Neural cell (in vitro differentiated cells): ENCODE results near the gene LMCD1. TPM values are rescaled to one million over a fixed set of nuclear protein-coding genes. Genes with fewer than 3 reads are reported as not detected.

ENCODE experiments used
- H2AFZ ChIP-seq: fragments of 200-600, 300-800 bp; sonication (generic), shearing (Covaris generic); 2 replicates; pipeline ENCODE4 v1.6.0; 2014; ENCODE audit warnings: low read depth, mild to moderate bottlenecking, antibody characterized with exemption, low read length, moderate library complexity
- H3F3A ChIP-seq: fragments of 200-600 bp; shearing (Covaris generic); 2 replicates; pipeline ENCODE4 v1.6.1; 2016; ENCODE audit warnings: mild to moderate bottlenecking, moderate library complexity, mixed read lengths, antibody characterized with exemption, low read length; ENCODE audit not compliant: insufficient read depth, poor library complexity, severe bottlenecking
- H3K27ac ChIP-seq: fragments of 200-600, 300-800 bp; sonication (generic), shearing (Covaris generic); 2 replicates; pipeline ENCODE4 v1.5.1; 2014; ENCODE audit warnings: mild to moderate bottlenecking, low read length, moderate library complexity
- H3K27me3 ChIP-seq: fragments of 300-800, 200-600 bp; sonication (generic), shearing (Covaris generic); 2 replicates; pipeline ENCODE4 v1.6.0; 2014; ENCODE audit warnings: mild to moderate bottlenecking, low read depth, low read length, moderate library complexity; ENCODE audit not compliant: insufficient read depth
- H3K36me3 ChIP-seq: fragments of 300-800, 200-600 bp; sonication (generic), shearing (Covaris generic); 2 replicates; pipeline ENCODE4 v1.5.1; 2014; ENCODE audit warnings: mild to moderate bottlenecking, antibody characterized with exemption, low read length, moderate library complexity; ENCODE audit not compliant: insufficient read depth
- H3K4me2 ChIP-seq: fragments of 300-800, 200-600 bp; sonication (generic), shearing (Covaris generic); 2 replicates; pipeline ENCODE4 v1.6.0; 2014; ENCODE audit warnings: mild to moderate bottlenecking, low read length
- H3K4me3 ChIP-seq: fragments of 300-800, 200-600 bp; sonication (generic), shearing (Covaris generic); 2 replicates; pipeline ENCODE4 v1.5.1; 2014; ENCODE audit warnings: mild to moderate bottlenecking, low read length, moderate library complexity
- H3K79me2 ChIP-seq: fragments of 200-600 bp; shearing (Covaris generic); replicated peaks from 2 replicates; pipeline ENCODE4 v1.6.0; 2014; ENCODE audit warnings: mild to moderate bottlenecking, low read length, moderate library complexity; ENCODE audit not compliant: insufficient read depth
- H3K9ac ChIP-seq: fragments of 300-800, 200-600 bp; sonication (generic), shearing (Covaris generic); 2 replicates; pipeline ENCODE4 v1.6.1; 2016; ENCODE audit warnings: mild to moderate bottlenecking, low read length, mixed read lengths
- H3K9me2 ChIP-seq: fragments of 200-600 bp; shearing (Covaris generic); 2 replicates; pipeline ENCODE4 v1.6.1; 2016; ENCODE audit warnings: mild to moderate bottlenecking, low read length, mixed read lengths; ENCODE audit not compliant: insufficient read depth
- H3K9me3 ChIP-seq: fragments of 200-600, 300-800 bp; sonication (generic), shearing (Covaris generic); 2 replicates; pipeline ENCODE4 v1.6.1; 2016; ENCODE audit warnings: mild to moderate bottlenecking, mixed run types, low read length, moderate library complexity, mixed read lengths
- H4K20me1 ChIP-seq: fragments of 200-600 bp; shearing (Covaris generic); 2 replicates; pipeline ENCODE4 v1.6.1; 2016; ENCODE audit warnings: mild to moderate bottlenecking, mixed run types; ENCODE audit not compliant: insufficient read depth
- CTCF ChIP-seq: fragments of 450-650 bp; IDR thresholded peaks from 2 replicates; pipeline ENCODE4 v1.5.1; 2014; ENCODE audit warnings: antibody characterized with exemption, mild to moderate bottlenecking, moderate library complexity; ENCODE audit not compliant: poor library complexity, severe bottlenecking
- EP300 ChIP-seq: fragments of 450-650 bp; conservative IDR thresholded peaks from 2 replicates; pipeline ENCODE4 v1.6.1; 2014; ENCODE audit warnings: antibody characterized with exemption, mild to moderate bottlenecking, moderate library complexity; ENCODE audit not compliant: poor library complexity, severe bottlenecking
- EZH2 ChIP-seq: fragments of 200-600, 300-800 bp; shearing (Covaris generic), sonication (generic); IDR thresholded peaks from 2 replicates; pipeline ENCODE4 v1.6.1; 2014; ENCODE audit warnings: antibody characterized with exemption, low read length, borderline replicate concordance, mild to moderate bottlenecking; ENCODE audit not compliant: insufficient read depth, poor library complexity, severe bottlenecking
- MXI1 ChIP-seq: fragments of 450-650 bp; conservative IDR thresholded peaks from 2 replicates; pipeline ENCODE4 v1.6.1; 2014; ENCODE audit warnings: antibody characterized with exemption, mild to moderate bottlenecking; ENCODE audit not compliant: poor library complexity, severe bottlenecking
- POLR2AphosphoS5 ChIP-seq: IDR thresholded peaks from 2 replicates; pipeline ENCODE4 v1.6.1; 2012
- RAD21 ChIP-seq: fragments of 450-650 bp; conservative IDR thresholded peaks from 2 replicates; pipeline ENCODE4 v1.6.1; 2014; ENCODE audit warnings: antibody characterized with exemption, mild to moderate bottlenecking, moderate library complexity
- REST ChIP-seq: IDR thresholded peaks from 2 replicates; pipeline ENCODE4 v1.6.1; 2012; ENCODE audit warnings: borderline replicate concordance
- SMC3 ChIP-seq: fragments of 450-650 bp; conservative IDR thresholded peaks from 2 replicates; pipeline ENCODE4 v1.6.1; 2014; ENCODE audit warnings: antibody characterized with exemption, mild to moderate bottlenecking, moderate library complexity; ENCODE audit not compliant: poor library complexity
- TAF1 ChIP-seq: IDR thresholded peaks from 2 replicates; pipeline ENCODE4 v1.6.1; 2012; ENCODE audit warnings: low read depth
- polyA plus RNA-seq: library from polyadenylated mRNA; depleted of rRNA; stranded (reverse); fragments of >200 nt; gene quantifications from 2 replicates; pipeline ENCODE4 v1.2.3, GENCODE V29; 2014

Gene LMCD1
- polyA plus RNA-seq, 1 donor from 2014 or later: 3.5 TPM

DNA sequence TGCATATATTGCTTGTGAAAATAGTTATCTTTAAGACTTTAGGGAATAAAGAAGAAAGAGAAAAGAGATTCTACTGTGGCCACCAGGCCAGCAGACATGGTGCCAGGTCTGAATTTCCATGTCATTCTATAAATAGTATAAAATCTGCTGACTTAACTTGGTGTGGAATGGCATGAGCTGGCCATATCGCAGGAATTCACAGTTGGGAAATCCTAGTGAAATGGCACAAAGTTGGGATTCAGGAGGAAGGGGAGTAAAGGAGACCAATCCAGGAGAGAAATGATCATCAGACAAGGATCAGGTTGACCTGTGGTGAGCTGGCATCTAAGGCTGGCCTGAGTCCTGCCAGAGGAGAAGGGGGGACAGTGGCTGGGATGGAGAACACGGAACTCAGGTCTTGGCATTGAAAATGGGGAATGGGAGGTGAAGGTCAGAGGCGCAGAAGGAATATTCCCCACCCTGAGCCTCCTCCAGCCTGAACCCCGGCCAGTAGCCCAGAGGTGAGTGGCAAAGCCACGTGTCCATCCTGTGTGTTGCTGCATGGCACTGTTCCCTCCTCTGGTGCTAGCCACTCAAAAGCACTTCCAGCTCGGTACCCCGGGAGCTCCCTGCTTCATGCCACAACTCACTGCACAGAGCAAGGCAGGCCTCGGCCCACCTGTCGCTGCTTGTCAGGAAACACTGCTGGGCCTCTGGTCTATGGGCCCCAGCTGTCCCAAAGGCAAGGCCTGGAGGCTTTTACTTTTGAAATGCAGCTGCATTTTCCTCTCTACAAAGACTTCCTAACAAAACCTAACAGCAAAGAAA is 91.6 kb downstream of the LMCD1 start:
- H3K27ac ChIP-seq: no peak overlapping the region
- H3K9me3 ChIP-seq: no peaks in the 10 kb centered on the region
- H3K4me2 ChIP-seq: no peak overlapping the region
- no peaks in the 10 kb centered on the region for H4K20me1 ChIP-seq
- no peaks in the 10 kb centered on the region for H3K27me3 ChIP-seq
- H2AFZ ChIP-seq: no peak overlapping the region
- TF ChIP-seq POLR2AphosphoS5 (no peak), TAF1 (no peak), EP300 (no peak), MXI1 (no peak)
- H3K4me3 ChIP-seq: no peak overlapping the region
- no peaks in the 10 kb centered on the region for H3K79me2 ChIP-seq
- H3K9me2 ChIP-seq: no peaks in the 10 kb centered on the region
- no peak overlapping the region for H3K9ac ChIP-seq
- no peaks in the 10 kb centered on the region for H3F3A ChIP-seq
- no peaks in the 10 kb centered on the region for H3K36me3 ChIP-seq

- TF ChIP-seq POLR2AphosphoS5: no peak
- TF ChIP-seq EZH2: no peak
- TF ChIP-seq TAF1: no peak
- no peak for TF ChIP-seq CTCF
- no peak for TF ChIP-seq REST
- TF ChIP-seq RAD21: no peak
- no peak for TF ChIP-seq MXI1
- TF ChIP-seq SMC3: no peak
- no peak for TF ChIP-seq EP300
- Histone ChIP-seq H3K27me3 (no peaks in the 10 kb centered on the region), H3K79me2 (no peaks in the 10 kb centered on the region), H3F3A (no peaks in the 10 kb centered on the region), H3K36me3 (no peaks in the 10 kb centered on the region), H3K4me3 (no peak overlapping the region), H3K9me2 (no peaks in the 10 kb centered on the region), H4K20me1 (no peaks in the 10 kb centered on the region), H3K9me3 (no peaks in the 10 kb centered on the region), H3K9ac (no peak overlapping the region), H2AFZ (no peak overlapping the region), H3K27ac (no peak overlapping the region), H3K4me2 (no peak overlapping the region)
Measured at GRCh38 chr3:8595252-8595651, 93.6 kb downstream of the LMCD1 start.
